K562 (cell line): Measurements from ENCODE around the gene SPOCK3. TPM values are rescaled to one million over a fixed set of nuclear protein-coding genes. Genes with fewer than 3 reads are reported as not detected.

Source experiments
- ATAC-seq: fragments of 200-7000 bp; cut with Tn5 transposase; 3 replicates; pipeline ENCODE4 v1.9.1; 2020; ENCODE audit warnings: moderate library complexity
- BruUV-seq: library from RNA; stranded (reverse); fragments of 400-500 nt; replicated peaks from 2 replicates; lab custom pipeline; 2021; lab: Mats Ljungman, UMichigan
- CTCF ChIA-PET: fragments of 300-600 bp; formaldehyde crosslinking; extraction: SDS; loops from one replicate; lab custom pipeline; 2021; ENCODE audit warnings: low intra/inter-chr PET ratio; lab: Yijun Ruan, JAX
- POLR2A ChIA-PET: fragments of 300-600, 350-650 bp; sonication (Branson Sonifier 250); formaldehyde crosslinking; extraction: SDS; loops from one replicate; lab custom pipeline; 2021; ENCODE audit warnings: antibody characterized with exemption, inconsistent platforms; lab: Yijun Ruan, JAX
- DNase-seq, 4 experiments: peaks; one replicate each; pipeline versions ENCODE4 v3.0.0 to v3.0.0-alpha.2; 2011 to 2018; ENCODE audit warnings: low spot score in 3 of 4, mixed read lengths in 3 of 4; ENCODE audit errors: extremely low read depth in 1 of 4
- FAIRE-seq: peaks from 2 replicates; lab custom pipeline; 2011; peaks lifted over from hg19 to GRCh38; lab: Jason Lieb, UNC
- H2AFZ ChIP-seq: 2 replicates; pipeline ENCODE4 v1.6.0; 2011; ENCODE audit warnings: low read depth, low read length, control low read depth, inconsistent platforms
- H3K27ac ChIP-seq: fragments of 200-600 bp; 3 replicates; pipeline ENCODE4 v1.8.0; 2011; ENCODE audit warnings: low read depth, mild to moderate bottlenecking, control low read depth, inconsistent platforms, low read length, moderate library complexity, mixed read lengths; ENCODE audit errors: extremely low read depth
- H3K27me3 ChIP-seq, 2 experiments: fragments of 300-600 bp in 1 of 2; 2 replicates in 1 of 2; 3 replicates in 1 of 2; pipeline versions ENCODE4 v1.6.0 to v1.8.0; 2011; ENCODE audit warnings: inconsistent platforms in 2 of 2, low read length in 2 of 2, mild to moderate bottlenecking in 1 of 2, mixed read lengths in 1 of 2, moderate library complexity in 1 of 2; ENCODE audit not compliant: control insufficient read depth in 2 of 2, insufficient read depth in 2 of 2
- H3K36me3 ChIP-seq: fragments of 300-600 bp; 3 replicates; pipeline ENCODE4 v1.8.0; 2011; ENCODE audit warnings: mild to moderate bottlenecking, low read length, inconsistent platforms; ENCODE audit not compliant: control insufficient read depth, insufficient read depth
- H3K4me1 ChIP-seq, 2 experiments: fragments of 200-600 bp in 1 of 2; replicated peaks in 1 of 2; 2 replicates in 1 of 2; 3 replicates in 1 of 2; pipeline versions ENCODE4 v1.5.1 to v1.8.0; 2011; ENCODE audit warnings: inconsistent platforms in 2 of 2, low read length in 2 of 2, mild to moderate bottlenecking in 1 of 2, mixed read lengths in 1 of 2, moderate library complexity in 1 of 2; ENCODE audit not compliant: control insufficient read depth in 2 of 2, insufficient read depth in 2 of 2
- H3K4me2 ChIP-seq: 2 replicates; pipeline ENCODE4 v1.6.1; 2011; ENCODE audit warnings: low read length, control low read depth, inconsistent platforms, mixed read lengths; ENCODE audit not compliant: insufficient read depth
- H3K4me3 ChIP-seq: fragments of 200-600 bp; sonication (generic), shearing (Covaris generic); 2 replicates; pipeline ENCODE4 v1.5.1; 2016; ENCODE audit warnings: control low read depth, inconsistent platforms
- H3K79me2 ChIP-seq: fragments of 200-600 bp; 3 replicates; pipeline ENCODE4 v1.8.0; 2011; ENCODE audit warnings: low read length, inconsistent platforms; ENCODE audit not compliant: control insufficient read depth, insufficient read depth
- H3K9ac ChIP-seq, 2 experiments: 2 replicates each; pipeline versions ENCODE4 v1.6.0 to v1.6.1; 2011; ENCODE audit warnings: low read depth in 2 of 2, low read length in 2 of 2, control low read depth in 1 of 2, inconsistent platforms in 1 of 2, mild to moderate bottlenecking in 1 of 2, mixed read lengths in 1 of 2; ENCODE audit not compliant: insufficient read depth in 1 of 2
- H3K9me1 ChIP-seq: one replicate; pipeline ENCODE4 v1.6.0; 2011; ENCODE audit warnings: inconsistent platforms, mild to moderate bottlenecking, low read length, moderate library complexity; ENCODE audit not compliant: control insufficient read depth, insufficient read depth
- H3K9me3 ChIP-seq: replicated peaks from 2 replicates; pipeline ENCODE4 v1.5.1; 2011; ENCODE audit warnings: low read depth, low read length, inconsistent platforms; ENCODE audit not compliant: control insufficient read depth, insufficient read depth
- H4K20me1 ChIP-seq: replicated peaks from 2 replicates; pipeline ENCODE4 v1.6.1; 2011; ENCODE audit warnings: low read length, inconsistent platforms, mixed read lengths; ENCODE audit not compliant: control insufficient read depth, insufficient read depth
- MLLT1 ChIP-seq, 2 experiments: fragments of 450-650 bp; IDR thresholded peaks; 2 replicates each; pipeline ENCODE4 v1.6.1; 2016
- SRSF9 ChIP-seq: fragments of 200-400 bp; formaldehyde crosslinking; IDR thresholded peaks from 2 replicates; pipeline ENCODE4 v1.6.1; 2017; ENCODE audit warnings: low read depth, low read length, borderline replicate concordance
- YY1 ChIP-seq, 3 experiments: IDR thresholded peaks; 2 replicates each; pipeline ENCODE4 v1.6.1; 2011; ENCODE audit warnings: low read length in 2 of 3, mild to moderate bottlenecking in 2 of 3, moderate library complexity in 2 of 3, borderline replicate concordance in 1 of 3, control low read depth in 1 of 3, low read depth in 1 of 3; ENCODE audit not compliant: insufficient read depth in 3 of 3, insufficient replicate concordance in 2 of 3, control insufficient read depth in 1 of 3, insufficient read length in 1 of 3; ENCODE audit errors: extremely low read depth in 1 of 3
- ZKSCAN3 ChIP-seq: fragments of 250-450 bp; sonication (Bioruptor Pico); IDR thresholded peaks from 2 replicates; pipeline ENCODE4 v1.4.0; 2020
- WGBS: fragments of 100-300 bp; shearing (Covaris generic); methylation state at CpG from one replicate; pipeline ENCODE4 v1.1.6; 2016; ENCODE audit warnings: low coverage, mixed read lengths; ENCODE audit not compliant: insufficient coverage; ENCODE audit errors: missing lambda C conversion rate; 5-methylcytosine and 5-hydroxymethylcytosine counted together
- in situ Hi-C: fragments of 300-500 bp; cut with MboI; formaldehyde crosslinking; loops from 4 replicates; pipeline ENCODE4 v1.15.0; 2018; ENCODE audit warnings: inconsistent platforms, mixed read lengths
- intact Hi-C: fragments of 100-400 bp; cut with micrococcal nuclease; formaldehyde crosslinking; loops from 2 replicates; pipeline ENCODE4 v1.14.2; 2022
- polyA plus RNA-seq, 8 experiments: library from polyadenylated mRNA; depleted of rRNA in 4 of 8; stranded (reverse) in 5 of 8; unstranded in 3 of 8; fragments of >200 nt; fragmentation: Nextera tagmentation in 2 of 8; fragmentation: Illumina TruSeq in 1 of 8; extraction: Ambion mirVana in 2 of 8; extraction: Trizol in 1 of 8; gene quantifications; 2 replicates each; pipeline versions ENCODE4 v1.2.1 to v1.2.3, GENCODE V29; 2011 to 2014; ENCODE audit warnings: inconsistent platforms in 1 of 8, missing spikeins in 1 of 8
- total RNA-seq, 7 experiments: library from RNA; depleted of rRNA in 6 of 7; stranded (reverse); fragments of >200 nt in 6 of 7; fragmentation: Illumina TruSeq in 2 of 7; extraction: Trizol in 2 of 7; gene quantifications; 2 replicates each; pipeline versions ENCODE4 v1.2.1 to v1.2.3, GENCODE V29; 2011 to 2021; ENCODE audit warnings: low replicate concordance in 1 of 7

Gene SPOCK3
- total and polyA plus RNA-seq, 9 of the 15 experiments (the other 6 are each of a cell fraction or from before 2014, with no cell fraction given) = not detected

- Histone ChIP-seq H3K79me2 (no peaks in the 10 kb centered on the region), H3K27ac (no peak overlapping the region), H3K9me1 (no peaks in the 10 kb centered on the region), H3K4me1 (no peaks in the 10 kb centered on the region), H3K9ac (no peak overlapping the region), H3K27me3 (no peaks in the 10 kb centered on the region), H3K4me3 (no peak overlapping the region), H2AFZ (no peak overlapping the region), H3K9me3 (0 out of 2 replicates have a peak, but pooled peaks cover 3% of the 10 kb centered on the region), H4K20me1 (no peaks in the 10 kb centered on the region), H3K36me3 (no peaks in the 10 kb centered on the region), H3K4me2 (no peak overlapping the region)
- DNase-seq (no peak), ATAC-seq (no peak), FAIRE-seq (no peak)
- in situ Hi-C loops (no loop called here), intact Hi-C loops (no loop called here)
- TF ChIP-seq YY1 (IDR thresholded peaks at IDR 0.05; ENCODE audit: borderline replicate concordance in 1 of 3, control insufficient read depth in 1 of 3, extremely low read depth in 1 of 3, insufficient read depth in 3 of 3, insufficient read length in 1 of 3, insufficient replicate concordance in 2 of 3, low read depth in 1 of 3, low read length in 2 of 3) = no peak
- no peak for TF ChIP-seq ZKSCAN3
- TF ChIP-seq SRSF9 = no peak
- TF ChIP-seq MLLT1 (IDR thresholded peaks at IDR 0.05) = no peak
- WGBS = 3% methylated on average over 3 of the region's 3 CpGs
- POLR2A ChIA-PET = no interaction called here
- no TSS peak for BruUV-seq
- CTCF ChIA-PET = no interaction called here
Measured at GRCh38 chr4:167028976-167029375, 205.3 kb downstream of the SPOCK3 start.
